Measurements from ENCODE around the gene ATG7. TPM values are rescaled to one million over a fixed set of nuclear protein-coding genes. Genes with fewer than 3 reads are reported as not detected.

ATG7 gene
- total and polyA plus RNA-seq, 10 of the 15 experiments (the other 5 are each of a cell fraction or from before 2014, with no cell fraction given): 13.5 to 49.5 (median 26.4) TPM

DNA sequence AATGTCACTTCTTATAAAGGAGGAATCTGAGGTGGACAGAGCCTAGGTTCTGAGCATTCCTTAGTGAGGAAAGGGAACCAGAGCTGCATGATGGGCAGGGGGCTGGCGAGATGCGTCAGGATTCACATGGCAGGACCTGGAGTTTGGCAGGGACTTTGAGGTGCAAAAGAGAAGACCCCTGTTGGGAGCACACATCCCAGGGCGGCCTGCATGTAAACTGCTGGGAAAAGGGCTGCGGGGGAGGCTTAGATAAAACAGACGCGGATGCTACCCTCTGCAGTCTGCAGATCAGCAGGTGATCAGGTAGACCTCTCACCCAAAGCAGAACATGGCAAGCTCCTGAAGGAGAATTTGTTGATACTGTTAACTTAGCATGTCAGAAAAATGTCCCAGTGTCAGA is 203.1 kb downstream of the ATG7 start (continued):
- TF ChIP-seq ZNF207 (IDR thresholded peaks at IDR 0.05; ENCODE audit: borderline replicate concordance) (no peak), NBN (IDR thresholded peaks at IDR 0.05) (no peak)

DNA sequence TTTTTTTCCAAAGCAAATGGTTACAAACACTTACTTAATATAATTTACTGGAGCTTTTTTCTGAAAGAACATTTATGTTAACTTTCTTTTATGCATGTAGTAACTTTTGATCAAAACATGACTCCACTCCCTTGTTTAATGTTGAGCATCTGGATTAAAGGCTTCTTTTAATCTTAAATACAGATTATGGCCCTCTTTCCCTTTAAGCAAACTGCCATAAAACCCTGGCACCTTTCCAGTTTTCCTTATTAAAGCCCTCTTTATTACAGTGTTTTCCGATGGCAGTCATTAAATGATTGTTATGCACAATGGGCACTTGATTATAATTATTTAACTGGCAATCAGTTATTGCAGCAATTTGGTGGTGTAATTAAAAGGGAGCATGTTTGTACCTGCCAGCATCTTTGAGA is 204.5 kb downstream of the ATG7 start:
- Histone ChIP-seq H3K36me3 (ENCODE audit: control insufficient read depth in 2 of 2, insufficient read depth in 2 of 2, low read length in 1 of 2) (no peaks in the 10 kb centered on the region), H4K20me1 (ENCODE audit: control insufficient read depth, insufficient read depth) (no peaks in the 10 kb centered on the region), H3K4me1 (ENCODE audit: control insufficient read depth, insufficient read depth, low read length) (no peaks in the 10 kb centered on the region), H3K27ac (ENCODE audit: control insufficient read depth, insufficient read depth) (no peak overlapping the region), H3K4me2 (ENCODE audit: control insufficient read depth, insufficient read depth) (no peak overlapping the region), H3K9me3 (replicated peaks; ENCODE audit: control insufficient read depth, insufficient read depth, low read length) (no peaks in the 10 kb centered on the region), H2AFZ (ENCODE audit: control insufficient read depth, low read depth, low read length) (no peak overlapping the region), H3K79me2 (ENCODE audit: control insufficient read depth, insufficient read depth, low read length) (no peaks in the 10 kb centered on the region), H3K9ac (ENCODE audit: control insufficient read depth, insufficient read depth, low read length) (no peak overlapping the region), H3K4me3 (no peak overlapping the region), H3K27me3 (replicated peaks in 1 of 2; ENCODE audit: control insufficient read depth in 2 of 2, insufficient read depth in 2 of 2, low read length in 1 of 2) (no peaks in the 10 kb centered on the region)
- ChIA-PET CTCF (no interaction called here), POLR2A (no interaction called here), SMC1A (ENCODE audit: uncharacterized antibody, unreplicated experiment) (no interaction called here), RAD21 (ENCODE audit: unreplicated experiment) (no interaction called here)
- TF ChIP-seq LARP7 (IDR thresholded peaks at IDR 0.05): no peak
- TF ChIP-seq, protein P1, sequence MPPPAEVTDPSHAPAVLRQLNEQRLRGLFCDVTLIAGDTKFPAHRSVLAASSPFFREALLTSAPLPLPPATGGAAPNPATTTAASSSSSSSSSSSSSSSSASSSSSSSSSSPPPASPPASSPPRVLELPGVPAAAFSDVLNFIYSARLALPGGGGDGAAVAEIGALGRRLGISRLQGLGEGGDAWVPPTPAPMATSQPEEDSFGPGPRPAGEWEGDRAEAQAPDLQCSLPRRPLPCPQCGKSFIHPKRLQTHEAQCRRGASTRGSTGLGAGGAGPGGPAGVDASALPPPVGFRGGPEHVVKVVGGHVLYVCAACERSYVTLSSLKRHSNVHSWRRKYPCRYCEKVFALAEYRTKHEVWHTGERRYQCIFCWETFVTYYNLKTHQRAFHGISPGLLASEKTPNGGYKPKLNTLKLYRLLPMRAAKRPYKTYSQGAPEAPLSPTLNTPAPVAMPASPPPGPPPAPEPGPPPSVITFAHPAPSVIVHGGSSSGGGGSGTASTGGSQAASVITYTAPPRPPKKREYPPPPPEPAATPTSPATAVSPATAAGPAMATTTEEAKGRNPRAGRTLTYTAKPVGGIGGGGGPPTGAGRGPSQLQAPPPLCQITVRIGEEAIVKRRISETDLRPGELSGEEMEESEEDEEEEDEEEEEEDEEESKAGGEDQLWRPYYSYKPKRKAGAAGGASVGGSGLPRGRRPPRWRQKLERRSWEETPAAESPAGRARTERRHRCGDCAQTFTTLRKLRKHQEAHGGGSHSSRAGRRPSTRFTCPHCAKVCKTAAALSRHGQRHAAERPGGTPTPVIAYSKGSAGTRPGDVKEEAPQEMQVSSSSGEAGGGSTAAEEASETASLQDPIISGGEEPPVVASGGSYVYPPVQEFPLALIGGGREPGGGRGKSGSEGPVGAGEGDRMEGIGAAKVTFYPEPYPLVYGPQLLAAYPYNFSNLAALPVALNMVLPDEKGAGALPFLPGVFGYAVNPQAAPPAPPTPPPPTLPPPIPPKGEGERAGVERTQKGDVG (CRISPR knock-in tag; IDR thresholded peaks at IDR 0.05): no peak
- no peak for TF ChIP-seq EGR1 (IDR thresholded peaks at IDR 0.05; ENCODE audit: borderline replicate concordance in 1 of 2, low read depth in 2 of 2, low read length in 2 of 2)
- no peak for TF ChIP-seq ZNF274 (IDR thresholded peaks at IDR 0.05; ENCODE audit: insufficient read depth, insufficient read length)
- TF ChIP-seq, protein P2, sequence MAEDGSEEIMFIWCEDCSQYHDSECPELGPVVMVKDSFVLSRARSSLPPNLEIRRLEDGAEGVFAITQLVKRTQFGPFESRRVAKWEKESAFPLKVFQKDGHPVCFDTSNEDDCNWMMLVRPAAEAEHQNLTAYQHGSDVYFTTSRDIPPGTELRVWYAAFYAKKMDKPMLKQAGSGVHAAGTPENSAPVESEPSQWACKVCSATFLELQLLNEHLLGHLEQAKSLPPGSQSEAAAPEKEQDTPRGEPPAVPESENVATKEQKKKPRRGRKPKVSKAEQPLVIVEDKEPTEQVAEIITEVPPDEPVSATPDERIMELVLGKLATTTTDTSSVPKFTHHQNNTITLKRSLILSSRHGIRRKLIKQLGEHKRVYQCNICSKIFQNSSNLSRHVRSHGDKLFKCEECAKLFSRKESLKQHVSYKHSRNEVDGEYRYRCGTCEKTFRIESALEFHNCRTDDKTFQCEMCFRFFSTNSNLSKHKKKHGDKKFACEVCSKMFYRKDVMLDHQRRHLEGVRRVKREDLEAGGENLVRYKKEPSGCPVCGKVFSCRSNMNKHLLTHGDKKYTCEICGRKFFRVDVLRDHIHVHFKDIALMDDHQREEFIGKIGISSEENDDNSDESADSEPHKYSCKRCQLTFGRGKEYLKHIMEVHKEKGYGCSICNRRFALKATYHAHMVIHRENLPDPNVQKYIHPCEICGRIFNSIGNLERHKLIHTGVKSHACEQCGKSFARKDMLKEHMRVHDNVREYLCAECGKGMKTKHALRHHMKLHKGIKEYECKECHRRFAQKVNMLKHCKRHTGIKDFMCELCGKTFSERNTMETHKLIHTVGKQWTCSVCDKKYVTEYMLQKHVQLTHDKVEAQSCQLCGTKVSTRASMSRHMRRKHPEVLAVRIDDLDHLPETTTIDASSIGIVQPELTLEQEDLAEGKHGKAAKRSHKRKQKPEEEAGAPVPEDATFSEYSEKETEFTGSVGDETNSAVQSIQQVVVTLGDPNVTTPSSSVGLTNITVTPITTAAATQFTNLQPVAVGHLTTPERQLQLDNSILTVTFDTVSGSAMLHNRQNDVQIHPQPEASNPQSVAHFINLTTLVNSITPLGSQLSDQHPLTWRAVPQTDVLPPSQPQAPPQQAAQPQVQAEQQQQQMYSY (CRISPR knock-in tag; IDR thresholded peaks at IDR 0.05): no peak
- no peak for TF ChIP-seq BMI1 (IDR thresholded peaks at IDR 0.05; ENCODE audit: borderline replicate concordance)
- no peak for TF ChIP-seq ZZZ3 (IDR thresholded peaks at IDR 0.05; ENCODE audit: control insufficient read depth, insufficient read length, low read depth)
- TF ChIP-seq CREB1 (IDR thresholded peaks at IDR 0.05; ENCODE audit: low read depth): no peak
- TF ChIP-seq RAD51 (IDR thresholded peaks at IDR 0.05): no peak
- FAIRE-seq: no peak
- no TSS peak for BruUV-seq (replicated peaks)
- no peak for DNase-seq (ENCODE audit: low read depth, low spot score)
- intact Hi-C loops (cut with micrococcal nuclease; ENCODE audit: unreplicated experiment): no loop called here
- WGBS (ENCODE audit: insufficient coverage, insufficient replicate concordance, low lambda C conversion rate, missing lambda C conversion rate): 100% methylated on average over 1 of the region's 1 CpG
- ATAC-seq: no peak
- in situ Hi-C loops (cut with MboI): no loop called here
